ENCODE data around the gene TMEM184A. TPM values are rescaled to one million over a fixed set of nuclear protein-coding genes. Genes with fewer than 3 reads are reported as not detected.
A peak's percentile ranks its signal among the peaks of the same experiment; 100 is the strongest.

TMEM184A gene
- total and polyA plus RNA-seq, 2 of the 8 experiments (the other 6 are each of a cell fraction or from before 2014, with no cell fraction given) = 1.8 to 2.1 TPM

GRCh38 chr7:1542329-1542728 is 13.7 kb downstream of the TMEM184A start:
- Histone ChIP-seq H3K79me2 (ENCODE audit: control insufficient read depth in 1 of 2, insufficient read depth in 2 of 2, low read length in 2 of 2) (peaks cover 0 to 12% of the 10 kb centered on the region in 2 experiments; a peak in 2 of 4 replicates), H4K8ac (ENCODE audit: extremely low read depth, insufficient read depth, low read length) (peak overlapping the region; percentile 25; the same call in 1 of the 2 replicates), H3K4me1 (replicated peaks in 1 of 4; ENCODE audit: control insufficient read depth in 3 of 4, insufficient read depth in 4 of 4, low read length in 3 of 4) (peaks cover 0 to 5% (median 5%) of the 10 kb centered on the region in 4 experiments; a peak in 5 of 7 replicates), H4K20me1 (replicated peaks in 1 of 2; ENCODE audit: control insufficient read depth in 1 of 2, insufficient read depth in 2 of 2, low read length in 2 of 2) (peaks cover 0 to 12% of the 10 kb centered on the region in 2 experiments), H3K14ac (ENCODE audit: insufficient read length) (no peak overlapping the region), H3K4me2 (ENCODE audit: insufficient read depth in 1 of 2, low read depth in 2 of 2, low read length in 2 of 2) (no peak overlapping the region), H2BK12ac (ENCODE audit: low read depth, low read length) (no peak overlapping the region), H3K18ac (ENCODE audit: extremely low read depth, low read length) (no peak overlapping the region), H3K27me3 (replicated peaks in 1 of 4; ENCODE audit: control insufficient read depth in 3 of 4, extremely low read depth in 1 of 4, insufficient read depth in 3 of 4, low read length in 3 of 4) (no peaks in the 10 kb centered on the region), H2BK120ac (replicated peaks; ENCODE audit: low read depth, low read length) (no peak overlapping the region), H3K4me3 (ENCODE audit: extremely low read depth in 1 of 4, insufficient read depth in 2 of 4, low read depth in 3 of 4, low read length in 4 of 4) (no peak overlapping the region), H3K56ac (replicated peaks; ENCODE audit: insufficient read length, low read depth, low read length) (no peak overlapping the region), H3K23ac (ENCODE audit: insufficient read length) (no peak overlapping the region), H2AK5ac (ENCODE audit: low read depth, low read length) (no peak overlapping the region), H4K5ac (ENCODE audit: insufficient read length, low read depth, low read length) (no peak overlapping the region), H3K9ac (replicated peaks in 1 of 4; ENCODE audit: extremely low read depth in 1 of 4, low read depth in 3 of 4, low read length in 3 of 4) (no peak overlapping the region), H3K9me3 (ENCODE audit: insufficient read depth in 2 of 2, low read depth in 1 of 2, low read length in 1 of 2) (no peaks in the 10 kb centered on the region), H3K79me1 (ENCODE audit: low read depth, low read length) (peaks cover 6% of the 10 kb centered on the region; the same call in 1 of the 2 replicates), H2BK20ac (ENCODE audit: low read length) (no peak overlapping the region), H2BK5ac (ENCODE audit: low read depth, low read length) (no peak overlapping the region), H3K4ac (replicated peaks; ENCODE audit: insufficient read length, low read depth, low read length) (no peak overlapping the region), H3K23me2 (ENCODE audit: low read depth, low read length) (no peaks in the 10 kb centered on the region), H3K27ac (ENCODE audit: low read depth, low read length) (no peak overlapping the region), H2BK15ac (ENCODE audit: low read length) (no peak overlapping the region), H2AFZ (ENCODE audit: low read length) (no peak overlapping the region), H4K91ac (replicated peaks; ENCODE audit: insufficient read length, low read length) (no peak overlapping the region), H3K36me3 (ENCODE audit: control insufficient read depth in 2 of 4, insufficient read depth in 4 of 4, low read length in 3 of 4) (peaks cover 0 to 17% (median 0%) of the 10 kb centered on the region in 4 experiments; a peak in 4 of 8 replicates)
- 90% methylated on average over 21 of the region's 21 CpGs; no CpG with 5 or more reads in 1 of the 2 experiments for WGBS, 2 experiments (ENCODE audit: extremely low coverage in 1 of 2, insufficient coverage in 1 of 2, insufficient read length in 1 of 2, insufficient replicate concordance in 2 of 2, low coverage in 1 of 2, low lambda C conversion rate in 2 of 2, missing lambda C conversion rate in 1 of 2)
- no peak for FAIRE-seq
- ChIA-PET POLR2A (ENCODE audit: partially characterized antibody) (interaction anchor here (2.0 to 4.9 kb wide), 2 partner anchors 9 to 17 kb away, joined by 6 to 26 read pairs; no protein-coding TSS in a partner anchor), CTCF (ENCODE audit: partially characterized antibody) (interaction anchor here (0.8 kb wide), 1 partner anchor 11 kb away, joined by 3 read pairs; no protein-coding TSS in a partner anchor)
- TF ChIP-seq SAP30 (IDR thresholded peaks at IDR 0.05; ENCODE audit: insufficient read depth, insufficient replicate concordance, low read length) = no peak
- DNase-seq (ENCODE audit: low read depth in 1 of 2, low spot score in 2 of 2) = no peak
